ENCODE data around the gene MTHFD1.

Gene MTHFD1

DNA sequence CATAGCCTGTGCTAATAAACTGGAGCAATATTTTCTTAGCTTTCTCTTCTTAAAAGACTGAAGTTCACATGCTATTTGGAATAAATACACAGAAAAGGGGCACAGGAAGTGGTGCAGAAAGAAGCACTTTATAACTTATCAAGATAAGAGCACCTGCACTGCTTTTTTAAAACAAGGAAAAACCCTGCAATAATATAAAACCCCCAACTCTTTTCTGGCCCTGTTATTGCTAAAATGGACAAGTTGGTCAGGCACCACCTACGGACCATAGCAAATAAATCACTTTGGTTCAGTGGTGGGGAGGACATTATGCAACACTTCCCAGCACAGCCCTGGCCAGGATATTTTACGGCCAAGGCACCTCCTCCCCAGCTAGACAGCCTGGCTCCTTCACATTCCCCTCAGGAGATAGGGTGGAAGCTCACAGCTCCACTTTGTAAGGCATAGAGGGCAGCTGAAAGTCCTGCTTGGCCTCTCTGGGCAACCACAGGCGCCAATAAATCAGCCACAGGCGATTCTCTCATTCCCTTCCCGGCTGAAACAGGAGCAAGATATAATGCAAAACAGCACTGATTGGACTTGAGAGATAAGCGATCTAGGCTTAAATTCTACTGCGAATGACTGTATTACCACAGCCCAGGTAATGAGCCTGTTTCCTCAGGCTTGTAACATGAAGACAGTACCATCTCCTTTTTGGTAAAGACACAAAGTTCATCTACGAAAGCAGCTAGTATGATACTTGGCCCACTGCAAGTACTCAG, 113.4 kb downstream of the MTHFD1 start:
- no peak for FAIRE-seq

DNA sequence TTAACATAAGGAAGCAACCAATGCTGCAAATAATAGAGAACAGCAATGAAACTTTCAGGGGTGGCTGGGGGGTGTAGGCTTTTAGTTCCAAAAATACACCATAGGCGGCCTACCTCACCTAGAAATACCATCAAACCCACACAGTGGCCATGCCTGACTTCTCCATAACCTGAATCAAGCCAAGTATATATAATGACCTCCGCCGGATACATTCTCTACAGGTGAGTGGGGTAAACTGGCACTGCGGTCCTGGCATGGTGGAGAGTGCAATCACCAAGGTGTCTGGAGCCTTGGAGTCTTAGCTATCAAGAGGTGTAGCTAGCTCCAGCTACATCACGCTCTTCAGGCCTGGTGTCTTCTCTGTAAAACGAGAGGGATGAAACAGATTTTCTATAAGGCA, 114.3 kb downstream of the MTHFD1 start:
- no peak for FAIRE-seq

DNA sequence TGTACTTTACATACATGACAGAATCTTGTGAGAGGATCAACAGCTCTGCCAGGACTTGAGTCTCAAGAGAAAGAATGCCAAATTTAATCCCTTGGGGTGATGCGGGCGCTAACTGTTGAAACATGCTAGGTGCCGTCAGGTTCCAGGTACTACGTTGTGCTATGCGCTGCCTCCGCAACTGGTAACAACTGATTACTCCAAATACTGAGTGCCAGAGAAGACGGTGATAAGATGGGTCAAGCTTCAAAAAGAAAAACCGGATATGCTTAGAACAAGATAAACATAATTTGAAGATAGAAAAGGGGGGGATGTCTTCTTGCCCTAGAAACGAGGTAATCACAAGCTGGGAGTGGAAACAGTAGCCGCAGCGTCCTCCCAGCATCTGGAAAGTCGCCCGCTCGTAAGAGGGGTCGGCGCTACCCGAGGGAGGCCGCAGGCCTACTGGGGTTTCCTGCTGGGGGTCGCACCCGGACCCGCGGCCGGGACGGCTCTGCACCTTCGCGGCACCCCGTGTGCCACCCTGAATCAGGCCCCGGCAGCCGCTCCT, 114.8 kb downstream of the MTHFD1 start:
- FAIRE-seq = no peak

DNA sequence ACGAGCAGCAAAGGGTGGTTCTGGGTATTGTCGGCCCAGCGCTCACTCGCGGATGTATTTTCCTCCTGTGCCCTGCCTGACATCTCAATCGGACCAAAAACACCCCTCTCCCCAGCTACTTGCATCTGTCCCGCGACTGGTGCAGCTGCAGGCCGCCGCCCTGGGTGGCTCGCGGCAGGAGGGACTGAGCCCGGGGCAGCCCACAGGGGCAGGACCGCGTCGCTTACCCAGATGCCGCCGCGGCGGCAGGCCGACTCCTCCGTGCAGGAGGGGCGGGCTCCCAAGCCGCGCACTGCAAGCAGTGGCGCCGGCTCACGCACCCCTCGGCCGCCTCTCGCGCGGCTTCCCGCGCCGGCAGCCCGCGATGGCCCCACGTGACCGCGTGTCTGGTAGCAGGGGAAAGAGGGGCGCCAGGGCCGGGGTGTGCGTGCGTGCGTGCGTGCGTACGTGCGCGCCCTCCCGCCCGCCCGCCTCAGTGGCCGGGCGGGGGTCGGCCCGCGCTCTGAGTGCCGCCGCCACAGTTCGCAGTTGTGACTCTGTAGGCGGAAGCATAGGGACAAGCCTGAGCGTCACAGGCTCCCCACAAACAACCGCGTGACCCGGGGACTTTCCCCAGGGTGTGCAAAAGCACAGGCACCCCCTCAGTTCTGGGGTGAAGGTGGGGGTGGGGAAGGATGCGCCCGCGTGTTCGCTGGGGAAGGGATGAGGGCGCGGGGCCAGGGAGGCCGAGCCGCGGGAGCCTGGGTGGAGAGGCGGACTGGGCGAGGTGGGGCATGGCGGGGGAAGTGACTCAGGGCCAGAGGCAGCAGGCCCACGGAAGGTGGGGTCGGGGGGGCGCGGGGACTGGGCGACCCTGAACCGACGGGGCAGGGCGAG, 115.5 kb downstream of the MTHFD1 start, which contains the start of gene ZBTB25:
Gene ZBTB25 (minus strand): TSS at position 405 of the 876 bp plus-strand sequence. CDS start 13,305 bp downstream, outside the sequence.
- FAIRE-seq = no peak

DNA sequence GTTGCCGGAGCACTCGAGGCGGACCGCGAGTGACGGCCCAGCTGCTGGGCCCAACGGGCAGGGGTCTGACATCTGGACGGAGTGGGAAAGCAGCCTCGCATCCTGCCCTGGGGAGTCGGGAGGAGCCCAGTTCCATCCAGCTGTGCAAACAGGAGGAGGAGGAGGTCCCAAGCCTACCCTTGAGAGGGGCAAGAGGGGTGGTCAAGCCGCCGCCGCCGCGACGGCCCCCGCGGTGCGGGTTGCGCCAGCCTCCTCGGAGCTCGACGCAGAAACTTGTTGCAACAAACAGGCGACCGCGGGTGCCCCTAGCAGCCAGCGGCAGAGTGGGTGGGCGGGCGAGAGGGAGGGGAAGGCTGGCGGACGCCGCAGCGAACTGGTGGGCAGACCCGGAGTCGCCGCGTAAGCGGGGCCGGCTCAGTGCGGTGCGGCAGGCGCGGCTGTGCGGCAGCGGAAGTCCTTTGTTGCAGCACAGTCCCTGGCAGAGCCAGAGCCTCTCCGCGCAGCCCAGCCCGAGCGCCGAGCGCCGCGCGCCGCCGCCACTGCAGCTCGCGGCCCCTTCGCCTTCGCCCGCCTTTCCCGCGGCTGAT, 116.2 kb downstream of the MTHFD1 start, which contains the start of gene ZBTB1:
Gene ZBTB1 (plus strand): TSS at position 461 of the 587 bp plus-strand sequence. CDS start 16,735 bp downstream, outside the sequence.
- no peak for FAIRE-seq

DNA sequence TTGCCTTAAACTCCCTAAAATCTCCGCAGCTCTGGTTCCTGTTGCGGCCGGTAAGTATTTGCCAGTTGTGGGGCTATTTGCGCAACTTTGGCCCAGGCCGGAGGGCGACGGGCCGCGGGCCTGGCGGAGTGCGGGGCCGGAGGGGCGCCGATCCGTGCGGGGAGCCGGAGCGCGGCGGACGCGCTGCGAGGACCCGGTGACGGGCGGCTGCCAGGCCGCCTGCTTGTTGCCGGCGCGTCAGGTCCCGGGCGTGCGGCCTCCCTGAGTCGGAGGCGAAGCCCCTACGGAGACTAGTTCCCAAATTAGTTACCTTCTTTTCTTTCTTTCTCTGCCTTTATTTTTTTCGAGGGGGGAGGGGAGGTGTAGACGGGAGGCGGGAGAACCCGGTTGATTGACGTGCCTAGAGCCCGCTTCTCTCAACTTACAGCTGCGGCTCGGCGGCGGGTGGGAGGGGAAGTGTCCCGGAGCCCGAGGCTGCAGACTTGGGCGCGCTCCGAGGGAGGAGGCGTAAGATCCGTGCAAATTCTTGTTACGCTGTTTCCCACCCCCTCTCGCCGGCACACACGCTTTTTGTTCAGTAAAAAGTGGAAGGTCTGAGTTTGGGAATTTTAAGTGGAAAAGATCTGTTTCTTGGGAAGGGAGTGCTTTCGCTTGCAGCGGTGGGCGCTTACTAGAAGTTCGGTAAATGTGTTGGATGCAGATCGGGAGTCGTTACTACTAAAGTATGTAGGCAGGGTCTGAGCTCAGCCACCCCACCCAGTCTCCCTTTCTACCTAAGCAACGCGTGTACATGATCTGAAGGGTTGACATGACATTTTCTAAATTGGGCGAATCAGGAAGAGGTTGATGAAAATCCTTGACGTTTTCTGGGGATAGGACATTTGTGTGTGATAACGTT, 117.0 kb downstream of the MTHFD1 start:
- no peak for FAIRE-seq

DNA sequence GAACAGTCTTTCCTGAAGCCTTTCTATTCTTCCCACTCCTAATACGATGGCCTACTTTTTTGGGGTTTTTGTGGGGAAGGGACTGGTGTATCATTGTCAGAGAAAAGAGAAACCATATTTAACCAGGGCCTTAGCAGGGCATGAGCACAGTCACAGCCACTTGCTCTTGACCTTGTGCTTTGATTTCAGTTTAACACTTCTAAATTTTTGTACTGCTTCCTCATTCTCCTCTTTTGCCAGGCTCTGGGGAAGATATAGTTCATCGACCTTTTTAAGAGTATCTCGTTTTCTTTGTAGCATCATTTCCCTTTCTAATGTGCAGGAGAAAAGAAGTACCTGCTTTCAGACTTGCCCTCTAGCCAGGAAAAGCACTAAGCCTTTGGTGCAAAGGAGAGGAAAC, 118.6 kb downstream of the MTHFD1 start:
- no peak for FAIRE-seq

DNA sequence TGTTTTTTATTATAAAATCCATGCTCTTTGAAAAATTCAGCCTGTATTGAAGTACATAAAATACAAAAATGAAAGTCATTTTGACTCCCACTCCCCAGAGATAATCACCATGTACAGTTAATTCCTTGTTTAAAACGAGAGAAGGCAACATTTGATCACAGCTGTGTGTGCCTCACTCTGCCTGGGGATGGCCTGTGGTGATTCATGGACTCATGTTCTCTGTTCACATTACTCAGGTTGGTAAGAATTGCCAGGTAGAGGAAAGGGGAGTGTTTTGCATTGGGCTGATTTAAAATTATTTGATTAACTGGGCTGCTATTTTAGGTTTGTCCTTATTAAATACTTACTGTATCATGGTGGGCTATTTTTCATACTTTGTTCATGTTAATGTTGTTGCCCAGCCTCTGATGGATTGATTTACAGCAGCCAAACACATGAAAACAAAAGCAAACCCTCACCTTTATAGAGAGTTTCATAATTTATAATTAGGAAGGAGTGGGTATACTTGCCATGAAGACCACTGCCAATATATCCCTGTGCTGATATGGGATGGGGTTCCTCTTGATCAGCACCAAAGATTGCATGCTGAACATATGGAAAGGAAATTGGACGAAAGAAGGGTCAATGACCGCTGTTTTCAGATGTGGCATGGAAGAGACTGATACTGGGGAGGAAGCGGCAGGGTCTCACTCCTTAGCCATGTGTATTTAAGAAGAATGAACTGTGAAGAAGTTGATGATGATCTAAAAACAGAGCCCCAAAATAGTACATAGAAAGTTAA, 119.4 kb downstream of the MTHFD1 start:
- no peak for FAIRE-seq

DNA sequence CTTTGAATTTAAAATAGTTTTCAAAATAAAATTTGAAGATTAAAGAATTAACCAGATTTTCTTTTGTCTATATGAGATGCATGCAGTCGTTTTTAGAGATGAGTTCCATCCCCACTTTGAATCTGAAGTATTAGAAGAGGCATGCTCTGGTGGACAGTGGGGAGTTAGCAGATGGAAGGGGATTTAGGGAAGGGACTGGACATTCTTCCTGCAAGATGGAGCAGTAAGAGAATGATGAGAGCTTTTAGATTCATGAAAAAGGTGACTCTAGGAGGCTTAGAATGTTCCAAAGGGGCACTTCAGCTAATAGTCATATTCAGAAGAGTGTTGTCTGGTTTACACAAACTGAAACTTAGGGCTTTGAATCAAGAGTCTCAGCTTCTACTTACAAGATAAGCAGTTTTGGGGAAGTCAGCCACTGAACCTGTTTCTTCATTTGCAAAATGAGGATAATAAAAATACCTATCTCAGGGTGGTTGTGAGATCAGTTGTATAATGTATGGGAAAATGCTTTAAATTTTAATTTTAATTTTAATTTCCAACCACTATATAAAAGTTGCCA, 120.1 kb downstream of the MTHFD1 start:
- FAIRE-seq = no peak

DNA sequence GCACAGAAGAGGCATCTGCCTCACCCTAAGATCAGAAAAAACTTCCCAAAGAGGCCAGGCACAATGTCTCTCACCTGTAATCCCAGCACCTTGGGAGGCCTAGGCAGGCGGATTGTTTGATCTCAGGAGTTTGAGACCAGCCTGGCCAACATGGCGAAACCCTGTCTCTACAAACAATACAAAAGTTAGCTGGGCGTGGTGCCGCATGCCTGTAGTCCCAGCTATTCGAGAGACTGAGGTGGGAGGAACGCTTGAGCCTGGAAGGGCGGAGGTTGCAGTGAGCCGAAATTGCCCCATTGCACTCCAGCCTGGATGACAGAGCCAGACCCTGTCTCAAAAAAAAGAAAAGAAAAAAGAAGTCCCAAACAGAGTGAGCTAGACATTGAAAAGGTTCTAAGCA, 120.9 kb downstream of the MTHFD1 start:
- FAIRE-seq = no peak

All from A204.1 (cell line).